Measurements from ENCODE around the gene OR10K2.

Gene OR10K2

DNA sequence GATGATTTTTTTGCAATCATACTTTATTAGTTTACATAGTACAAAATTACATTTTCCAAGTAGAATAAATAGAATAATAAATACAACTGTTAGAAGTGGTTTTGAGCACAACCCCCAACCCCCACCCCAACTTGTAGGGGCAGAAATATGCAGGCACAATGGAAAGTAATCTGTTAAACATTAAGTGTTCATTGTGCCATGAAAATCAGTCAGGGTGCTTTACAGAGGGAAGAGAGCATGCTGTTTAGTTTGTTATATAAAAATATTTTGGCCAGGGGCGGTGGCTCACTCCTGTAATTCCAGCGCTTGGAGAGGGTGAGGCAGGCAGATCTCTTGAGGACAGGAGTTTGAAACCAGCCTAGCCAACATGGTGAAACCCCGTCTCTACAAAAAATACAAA is 29.4 kb downstream of the OR10K2 start:
- WGBS, 2 donors (ENCODE audit: extremely low coverage in 2 of 2, insufficient read length in 2 of 2, insufficient replicate concordance in 1 of 2) = no CpG with 5 or more reads among the region's 3 CpGs
- no peak overlapping the region for H3K14ac ChIP-seq (ENCODE audit: low read length)
- H3K27me3 ChIP-seq (ENCODE audit: control insufficient read depth in 3 of 3, insufficient read depth in 3 of 3, low read depth in 1 of 3, low read length in 3 of 3) = no peaks in the 10 kb centered on the region
- no peaks in the 10 kb centered on the region for H3K36me3 ChIP-seq (replicated peaks in 1 of 2; ENCODE audit: control insufficient read depth in 2 of 2, insufficient read depth in 2 of 2, low read length in 2 of 2)
- no peak overlapping the region for H4K91ac ChIP-seq (ENCODE audit: low read depth, low read length, poor library complexity)
- DNase-seq (ENCODE audit: low spot score) = no peak
- H3K4me1 ChIP-seq (ENCODE audit: control insufficient read depth in 2 of 2, insufficient read depth in 1 of 2, low read depth in 1 of 2, low read length in 2 of 2) = no peaks in the 10 kb centered on the region
- H4K8ac ChIP-seq (ENCODE audit: low read depth, low read length) = no peak overlapping the region
- H3K27ac ChIP-seq (replicated peaks; ENCODE audit: low read length) = no peak overlapping the region
- no peak overlapping the region for H2BK15ac ChIP-seq (ENCODE audit: low read length)
- H3K9me3 ChIP-seq (replicated peaks in 1 of 2; ENCODE audit: control insufficient read depth in 2 of 2, insufficient read depth in 1 of 2, low read depth in 1 of 2, low read length in 2 of 2) = no peaks in the 10 kb centered on the region
- H2AK5ac ChIP-seq (ENCODE audit: low read depth, low read length) = no peak overlapping the region
- no peak overlapping the region for H2BK12ac ChIP-seq (ENCODE audit: low read length)
- H3K4ac ChIP-seq (ENCODE audit: low read length) = no peak overlapping the region
- H2BK120ac ChIP-seq (ENCODE audit: low read depth, low read length) = no peak overlapping the region
- no peak overlapping the region for H2AFZ ChIP-seq (ENCODE audit: low read length)
- no peak overlapping the region for H3K23ac ChIP-seq (ENCODE audit: low read depth, low read length, poor library complexity)
- H2BK5ac ChIP-seq (ENCODE audit: low read length) = no peak overlapping the region
- H3K9ac ChIP-seq (ENCODE audit: low read depth, low read length, poor library complexity) = no peak overlapping the region
- H3K79me1 ChIP-seq (ENCODE audit: low read depth, low read length) = no peaks in the 10 kb centered on the region
- no peak overlapping the region for H3K4me2 ChIP-seq (ENCODE audit: insufficient read depth, low read length, poor library complexity, severe bottlenecking)
- H3K4me3 ChIP-seq (ENCODE audit: low read length in 2 of 2) = no peak overlapping the region
- no peak overlapping the region for H3K18ac ChIP-seq (ENCODE audit: low read length)

- H3K9me3 ChIP-seq (replicated peaks in 1 of 2; ENCODE audit: control insufficient read depth in 2 of 2, insufficient read depth in 1 of 2, low read depth in 1 of 2, low read length in 2 of 2) = no peaks in the 10 kb centered on the region
- H4K8ac ChIP-seq (ENCODE audit: low read depth, low read length) = no peak overlapping the region
- no peak overlapping the region for H2BK15ac ChIP-seq (ENCODE audit: low read length)
- no peak for DNase-seq (ENCODE audit: low spot score)
- no peaks in the 10 kb centered on the region for H3K36me3 ChIP-seq (replicated peaks in 1 of 2; ENCODE audit: control insufficient read depth in 2 of 2, insufficient read depth in 2 of 2, low read length in 2 of 2)
- no peak overlapping the region for H3K14ac ChIP-seq (ENCODE audit: low read length)
- H2AFZ ChIP-seq (ENCODE audit: low read length) = no peak overlapping the region
- H2BK12ac ChIP-seq (ENCODE audit: low read length) = no peak overlapping the region
- no peak overlapping the region for H3K23ac ChIP-seq (ENCODE audit: low read depth, low read length, poor library complexity)
- H3K4me1 ChIP-seq (ENCODE audit: control insufficient read depth in 2 of 2, insufficient read depth in 1 of 2, low read depth in 1 of 2, low read length in 2 of 2) = no peaks in the 10 kb centered on the region
- WGBS, 2 donors (ENCODE audit: extremely low coverage in 2 of 2, insufficient read length in 2 of 2, insufficient replicate concordance in 1 of 2) = no CpG with 5 or more reads among the region's 5 CpGs
- H3K27ac ChIP-seq (replicated peaks; ENCODE audit: low read length) = no peak overlapping the region
- H3K4me3 ChIP-seq (ENCODE audit: low read length in 2 of 2) = no peak overlapping the region
- H3K79me1 ChIP-seq (ENCODE audit: low read depth, low read length) = no peaks in the 10 kb centered on the region
- no peak overlapping the region for H2BK120ac ChIP-seq (ENCODE audit: low read depth, low read length)
- H3K4me2 ChIP-seq (ENCODE audit: insufficient read depth, low read length, poor library complexity, severe bottlenecking) = no peak overlapping the region
- no peak overlapping the region for H4K91ac ChIP-seq (ENCODE audit: low read depth, low read length, poor library complexity)
- no peak overlapping the region for H2AK5ac ChIP-seq (ENCODE audit: low read depth, low read length)
- no peak overlapping the region for H3K4ac ChIP-seq (ENCODE audit: low read length)
- no peaks in the 10 kb centered on the region for H3K27me3 ChIP-seq (ENCODE audit: control insufficient read depth in 3 of 3, insufficient read depth in 3 of 3, low read depth in 1 of 3, low read length in 3 of 3)
- H3K18ac ChIP-seq (ENCODE audit: low read length) = no peak overlapping the region
- no peak overlapping the region for H2BK5ac ChIP-seq (ENCODE audit: low read length)
- no peak overlapping the region for H3K9ac ChIP-seq (ENCODE audit: low read depth, low read length, poor library complexity)
Observed at GRCh38 chr1:158393476-158393875, 32.6 kb downstream of the OR10K2 start.

DNA sequence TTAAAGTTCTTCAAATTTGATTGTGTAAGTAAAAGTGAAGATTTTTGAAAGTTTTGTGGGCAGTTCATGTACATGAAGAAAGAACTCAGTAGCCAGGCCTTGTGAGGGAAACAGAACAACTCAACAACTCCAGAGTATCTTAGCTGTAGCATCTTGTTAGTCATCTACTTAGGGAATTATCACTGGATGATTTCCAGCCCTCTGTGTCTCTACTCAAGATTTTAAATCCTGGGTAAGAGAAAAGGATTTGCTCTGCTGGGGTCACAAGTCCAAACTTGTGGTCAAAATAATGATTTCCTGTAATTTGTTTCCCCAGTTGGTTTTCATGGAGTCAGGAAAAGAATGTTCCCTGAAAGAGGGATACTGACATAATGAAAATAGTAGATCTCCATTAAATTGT is 34.9 kb downstream of the OR10K2 start:
- Histone ChIP-seq H3K18ac (ENCODE audit: low read length) (no peak overlapping the region), H3K36me3 (replicated peaks in 1 of 2; ENCODE audit: control insufficient read depth in 2 of 2, insufficient read depth in 2 of 2, low read length in 2 of 2) (no peaks in the 10 kb centered on the region), H3K9ac (ENCODE audit: low read depth, low read length, poor library complexity) (no peak overlapping the region), H3K4me2 (ENCODE audit: insufficient read depth, low read length, poor library complexity, severe bottlenecking) (no peak overlapping the region), H3K9me3 (replicated peaks in 1 of 2; ENCODE audit: control insufficient read depth in 2 of 2, insufficient read depth in 1 of 2, low read depth in 1 of 2, low read length in 2 of 2) (no peaks in the 10 kb centered on the region), H4K8ac (ENCODE audit: low read depth, low read length) (no peak overlapping the region), H3K23ac (ENCODE audit: low read depth, low read length, poor library complexity) (no peak overlapping the region), H3K14ac (ENCODE audit: low read length) (no peak overlapping the region), H2BK12ac (ENCODE audit: low read length) (no peak overlapping the region), H2BK5ac (ENCODE audit: low read length) (no peak overlapping the region), H2BK120ac (ENCODE audit: low read depth, low read length) (no peak overlapping the region), H3K4ac (ENCODE audit: low read length) (no peak overlapping the region), H2AFZ (ENCODE audit: low read length) (no peak overlapping the region), H3K27ac (replicated peaks; ENCODE audit: low read length) (no peak overlapping the region), H2AK5ac (ENCODE audit: low read depth, low read length) (no peak overlapping the region), H4K91ac (ENCODE audit: low read depth, low read length, poor library complexity) (no peak overlapping the region), H2BK15ac (ENCODE audit: low read length) (no peak overlapping the region), H3K27me3 (ENCODE audit: control insufficient read depth in 3 of 3, insufficient read depth in 3 of 3, low read depth in 1 of 3, low read length in 3 of 3) (no peaks in the 10 kb centered on the region), H3K4me1 (ENCODE audit: control insufficient read depth in 2 of 2, insufficient read depth in 1 of 2, low read depth in 1 of 2, low read length in 2 of 2) (no peaks in the 10 kb centered on the region), H3K79me1 (ENCODE audit: low read depth, low read length) (no peaks in the 10 kb centered on the region), H3K4me3 (ENCODE audit: low read length in 2 of 2) (no peak overlapping the region)
- DNase-seq (ENCODE audit: low spot score) = no peak

- no peak overlapping the region for H3K9ac ChIP-seq (ENCODE audit: low read depth, low read length, poor library complexity)
- no peak for DNase-seq (ENCODE audit: low spot score)
- no peak overlapping the region for H2BK120ac ChIP-seq (ENCODE audit: low read depth, low read length)
- no peak overlapping the region for H4K8ac ChIP-seq (ENCODE audit: low read depth, low read length)
- no peak overlapping the region for H2AK5ac ChIP-seq (ENCODE audit: low read depth, low read length)
- no peak overlapping the region for H4K91ac ChIP-seq (ENCODE audit: low read depth, low read length, poor library complexity)
- no peak overlapping the region for H3K23ac ChIP-seq (ENCODE audit: low read depth, low read length, poor library complexity)
- H3K4me1 ChIP-seq (ENCODE audit: control insufficient read depth in 2 of 2, insufficient read depth in 1 of 2, low read depth in 1 of 2, low read length in 2 of 2) = no peaks in the 10 kb centered on the region
- H3K27me3 ChIP-seq (ENCODE audit: control insufficient read depth in 3 of 3, insufficient read depth in 3 of 3, low read depth in 1 of 3, low read length in 3 of 3) = no peaks in the 10 kb centered on the region
- no peaks in the 10 kb centered on the region for H3K79me1 ChIP-seq (ENCODE audit: low read depth, low read length)
- H2BK15ac ChIP-seq (ENCODE audit: low read length) = no peak overlapping the region
- H3K4me2 ChIP-seq (ENCODE audit: insufficient read depth, low read length, poor library complexity, severe bottlenecking) = no peak overlapping the region
- H2BK5ac ChIP-seq (ENCODE audit: low read length) = no peak overlapping the region
- no CpG with 5 or more reads among the region's 1 CpG for WGBS, 2 donors (ENCODE audit: extremely low coverage in 2 of 2, insufficient read length in 2 of 2, insufficient replicate concordance in 1 of 2)
- no peak overlapping the region for H2AFZ ChIP-seq (ENCODE audit: low read length)
- no peak overlapping the region for H3K27ac ChIP-seq (replicated peaks; ENCODE audit: low read length)
- H2BK12ac ChIP-seq (ENCODE audit: low read length) = no peak overlapping the region
- H3K9me3 ChIP-seq (replicated peaks in 1 of 2; ENCODE audit: control insufficient read depth in 2 of 2, insufficient read depth in 1 of 2, low read depth in 1 of 2, low read length in 2 of 2) = no peaks in the 10 kb centered on the region
- no peak overlapping the region for H3K14ac ChIP-seq (ENCODE audit: low read length)
- no peak overlapping the region for H3K4ac ChIP-seq (ENCODE audit: low read length)
- H3K18ac ChIP-seq (ENCODE audit: low read length) = no peak overlapping the region
- H3K4me3 ChIP-seq (ENCODE audit: low read length in 2 of 2) = no peak overlapping the region
- no peaks in the 10 kb centered on the region for H3K36me3 ChIP-seq (replicated peaks in 1 of 2; ENCODE audit: control insufficient read depth in 2 of 2, insufficient read depth in 2 of 2, low read length in 2 of 2)
Observed at GRCh38 chr1:158390331-158390730, 35.7 kb downstream of the OR10K2 start.

Measured in neuronal stem cell (in vitro differentiated cells).